Neural cell (in vitro differentiated cells): ENCODE data around the gene PSG2.

Source experiments
- CTCF ChIP-seq: fragments of 450-650 bp; IDR thresholded peaks from 2 replicates; pipeline ENCODE4 v1.5.1; 2014; ENCODE audit warnings: antibody characterized with exemption, mild to moderate bottlenecking, moderate library complexity; ENCODE audit not compliant: poor library complexity, severe bottlenecking
- EZH2 ChIP-seq: fragments of 200-600, 300-800 bp; shearing (Covaris generic), sonication (generic); IDR thresholded peaks from 2 replicates; pipeline ENCODE4 v1.6.1; 2014; ENCODE audit warnings: antibody characterized with exemption, low read length, borderline replicate concordance, mild to moderate bottlenecking; ENCODE audit not compliant: insufficient read depth, poor library complexity, severe bottlenecking
- POLR2AphosphoS5 ChIP-seq: IDR thresholded peaks from 2 replicates; pipeline ENCODE4 v1.6.1; 2012
- RAD21 ChIP-seq: fragments of 450-650 bp; conservative IDR thresholded peaks from 2 replicates; pipeline ENCODE4 v1.6.1; 2014; ENCODE audit warnings: antibody characterized with exemption, mild to moderate bottlenecking, moderate library complexity

GRCh38 chr19:43105496-43105895 lies 23.0 kb upstream of the PSG2 start:
- no peak for TF ChIP-seq CTCF
- no peak for TF ChIP-seq RAD21
- TF ChIP-seq EZH2, result no peak
- TF ChIP-seq POLR2AphosphoS5, result no peak
